ENCODE results near the gene BBLN. TPM values are rescaled to one million over a fixed set of nuclear protein-coding genes. Genes with fewer than 3 reads are reported as not detected.

BBLN gene, protein sequence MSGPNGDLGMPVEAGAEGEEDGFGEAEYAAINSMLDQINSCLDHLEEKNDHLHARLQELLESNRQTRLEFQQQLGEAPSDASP
- total RNA-seq = 188 and 202 TPM in 2 replicates

GRCh38 chr9:128159784-128160602, at the start of gene BBLN:
TSS of gene BBLN (plus strand) at chr9:128160265. CDS start at chr9:128160408, 143 bp downstream.

DNA sequence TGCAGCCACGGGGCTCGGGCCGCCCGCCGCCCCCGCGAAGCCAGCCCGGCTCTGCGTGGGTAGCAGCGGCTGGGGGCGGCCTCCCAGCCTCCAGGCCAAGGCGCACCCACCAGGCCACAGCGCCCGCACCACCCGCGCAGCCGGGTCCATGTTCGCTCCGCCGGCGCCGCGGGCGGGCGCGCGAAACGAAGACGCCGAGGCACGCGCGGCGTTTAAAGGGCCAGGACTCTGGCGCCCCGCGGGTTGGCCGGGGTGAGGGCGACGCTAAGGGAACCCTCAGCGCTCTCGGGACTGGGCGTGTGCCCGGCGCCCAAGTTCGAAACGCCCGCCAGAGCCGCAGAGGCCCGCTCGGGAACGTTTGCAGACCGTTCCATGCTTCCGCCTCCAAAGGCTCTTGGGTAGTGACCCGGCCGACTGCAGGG, 32.5 kb upstream of the BBLN start, which contains the start of gene PTGES2:
Gene PTGES2 (minus strand): TSS at position 162 of the 422 bp plus-strand sequence. CDS start 12 bp downstream, at position 150.

DNA sequence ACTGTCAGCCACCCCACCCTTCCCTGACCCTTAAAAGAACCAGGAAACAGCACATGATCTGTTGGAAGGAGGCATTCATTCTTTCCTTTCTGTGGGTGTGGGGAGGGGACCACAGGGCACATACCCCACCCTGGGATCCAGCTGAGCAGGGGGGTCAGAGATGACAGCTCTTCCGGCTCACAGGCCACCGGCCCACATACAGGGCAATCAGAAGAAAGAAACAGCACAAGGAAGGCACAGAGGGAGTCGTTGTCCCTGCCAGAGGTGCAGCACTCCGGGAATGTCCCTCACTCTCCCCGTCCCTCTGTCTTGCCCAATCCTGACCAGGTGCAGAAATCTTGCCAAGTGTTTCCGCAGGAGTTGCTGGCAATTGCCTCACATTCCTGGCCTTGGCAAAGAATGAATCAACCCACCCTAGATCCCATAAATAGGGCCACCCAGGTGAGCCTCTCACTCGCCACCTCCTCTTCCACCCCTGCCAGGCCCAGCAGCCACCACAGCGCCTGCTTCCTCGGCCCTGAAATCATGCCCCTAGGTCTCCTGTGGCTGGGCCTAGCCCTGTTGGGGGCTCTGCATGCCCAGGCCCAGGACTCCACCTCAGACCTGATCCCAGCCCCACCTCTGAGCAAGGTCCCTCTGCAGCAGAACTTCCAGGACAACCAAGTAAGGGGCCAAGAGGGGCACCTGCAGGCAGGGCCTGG, 10.9 kb upstream of the BBLN start, which contains the start of gene LCN2:
Gene LCN2 (plus strand): TSS at position 453 of the 701 bp plus-strand sequence. CDS start 73 bp downstream, at position 526.

GRCh38 chr9:128191406-128192046, 31.5 kb downstream of the BBLN start, which contains the start of gene CIZ1:
TSS of gene CIZ1 (minus strand) at chr9:128191572. CDS start at chr9:128190857, 715 bp downstream.

GRCh38 chr9:128203024-128203706, 43.1 kb downstream of the BBLN start, which contains the start of gene DNM1:
TSS of gene DNM1 (plus strand) at chr9:128203379. CDS start at chr9:128203471, 92 bp downstream.

Other genes starting within 250 kb of the BBLN start
- gene ST6GALNAC4, start 243.2 kb upstream of the BBLN start, total RNA-seq = 32.6 and 41.0 TPM in 2 replicates
- gene PIP5KL1, start 229.5 kb upstream of the BBLN start, total RNA-seq = 2.1 and 4.0 TPM in 2 replicates
- 30.9 and 38.5 TPM in 2 replicates for gene DPM2, start 222.4 kb upstream of the BBLN start, total RNA-seq
- gene EEIG1, start 179.3 kb upstream of the BBLN start, total RNA-seq = 3.0 and 4.2 TPM in 2 replicates
- gene NAIF1, start 92.9 kb upstream of the BBLN start, total RNA-seq = 9.2 and 10.3 TPM in 2 replicates
- 11.1 and 11.4 TPM in 2 replicates for gene SLC25A25, start 92.0 kb upstream of the BBLN start, total RNA-seq
- gene PTGES2, start 32.5 kb upstream of the BBLN start, total RNA-seq = 63.5 and 70.3 TPM in 2 replicates
- gene LCN2, start 10.8 kb upstream of the BBLN start, total RNA-seq = not detected in 2 replicates
- gene CIZ1, start 31.3 kb downstream of the BBLN start, total RNA-seq = 60.9 and 68.8 TPM in 2 replicates
- gene DNM1, start 43.1 kb downstream of the BBLN start, total RNA-seq = 4.5 and 5.7 TPM in 2 replicates
- 90.8 and 91.0 TPM in 2 replicates for gene GOLGA2, start 115.7 kb downstream of the BBLN start, total RNA-seq
- 44.6 and 49.2 TPM in 2 replicates for gene SWI5, start 116.0 kb downstream of the BBLN start, total RNA-seq
- 11.1 and 15.5 TPM in 2 replicates for gene TRUB2, start 162.2 kb downstream of the BBLN start, total RNA-seq
- gene COQ4, start 162.6 kb downstream of the BBLN start, total RNA-seq = 48.3 and 53.5 TPM in 2 replicates
- gene SLC27A4, start 180.3 kb downstream of the BBLN start, total RNA-seq = 20.7 and 21.1 TPM in 2 replicates
- gene URM1, start 211.1 kb downstream of the BBLN start, total RNA-seq = 43.3 and 45.6 TPM in 2 replicates

Measured in bronchus fibroblast of lung (primary cell).